GM18951 (cell line): ENCODE data around the gene CHRNA9.

ENCODE experiments used
- POLR2A ChIP-seq: IDR thresholded peaks from 4 replicates; pipeline ENCODE4 v1.6.1; 2011; ENCODE audit warnings: mild to moderate bottlenecking; ENCODE audit not compliant: insufficient read length, insufficient read depth; ENCODE audit errors: extremely low read depth
- in situ Hi-C: fragments of 300-500 bp; cut with MboI; formaldehyde crosslinking; loops from one replicate; pipeline ENCODE4 v1.12.0; 2022; ENCODE audit warnings: low sequenced_read_pairs, mixed read lengths, inconsistent platforms; ENCODE audit not compliant: unreplicated experiment

The CHRNA9 gene

GRCh38 chr4:40394236-40394635 lies 59.1 kb downstream of the CHRNA9 start:
- no peak for TF ChIP-seq POLR2A

GRCh38 chr4:40395166-40395900 lies 60.2 kb downstream of the CHRNA9 start:
- in situ Hi-C loops: no loop called here
- TF ChIP-seq POLR2A: no peak

More at GRCh38 chr4:40394236-40394635, 59.1 kb downstream of the CHRNA9 start:
- in situ Hi-C loops: no loop called here

- no peak for TF ChIP-seq POLR2A
- in situ Hi-C loops: no loop called here
Measured at GRCh38 chr4:40395908-40396793, 61.0 kb downstream of the CHRNA9 start.

DNA sequence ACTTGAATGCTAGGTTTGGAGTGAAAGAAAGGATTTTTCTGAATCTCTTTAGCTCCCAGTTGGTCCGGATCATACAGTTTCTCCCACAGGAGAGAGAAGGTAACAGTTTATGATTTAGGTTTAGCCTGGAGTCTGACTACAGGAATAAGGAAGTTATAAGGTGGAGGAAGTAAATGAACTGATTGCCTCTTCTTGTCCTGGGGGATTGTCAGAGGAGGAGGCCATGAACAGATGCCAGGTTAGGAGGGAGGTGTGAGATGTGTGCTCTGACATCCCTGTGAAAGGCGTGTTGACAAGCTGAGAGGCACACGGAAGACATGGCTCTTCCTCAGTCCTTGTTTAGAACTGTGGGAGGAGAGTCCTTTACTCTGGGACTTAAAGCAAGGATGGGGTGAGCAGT lies 64.4 kb downstream of the CHRNA9 start:
- no peak for TF ChIP-seq POLR2A
- in situ Hi-C loops: no loop called here

DNA sequence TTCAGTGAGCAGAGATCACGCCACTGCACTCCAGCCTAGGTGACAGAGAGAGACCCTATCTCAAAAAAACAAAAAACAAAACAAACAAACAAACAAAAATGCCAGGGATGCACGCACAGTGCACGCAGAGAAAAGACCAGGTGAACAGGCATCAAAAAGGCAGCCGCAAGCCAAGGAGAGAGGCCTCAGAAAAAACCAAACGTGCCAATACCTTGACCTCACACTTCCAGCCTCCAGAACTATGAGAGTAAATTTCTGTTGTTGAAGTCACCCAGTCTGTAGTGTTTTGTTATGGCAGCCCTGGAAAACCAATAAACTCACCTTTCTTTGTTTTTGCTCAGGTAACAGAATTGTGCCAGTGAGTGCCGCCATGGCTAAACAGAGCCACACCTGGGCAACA lies 66.0 kb downstream of the CHRNA9 start:
- TF ChIP-seq POLR2A: no peak

GRCh38 chr4:40401631-40402030 lies 66.5 kb downstream of the CHRNA9 start:
- TF ChIP-seq POLR2A: no peak

More for the DNA sequence above, 66.0 kb downstream of the CHRNA9 start:
- in situ Hi-C loops: no loop called here

DNA sequence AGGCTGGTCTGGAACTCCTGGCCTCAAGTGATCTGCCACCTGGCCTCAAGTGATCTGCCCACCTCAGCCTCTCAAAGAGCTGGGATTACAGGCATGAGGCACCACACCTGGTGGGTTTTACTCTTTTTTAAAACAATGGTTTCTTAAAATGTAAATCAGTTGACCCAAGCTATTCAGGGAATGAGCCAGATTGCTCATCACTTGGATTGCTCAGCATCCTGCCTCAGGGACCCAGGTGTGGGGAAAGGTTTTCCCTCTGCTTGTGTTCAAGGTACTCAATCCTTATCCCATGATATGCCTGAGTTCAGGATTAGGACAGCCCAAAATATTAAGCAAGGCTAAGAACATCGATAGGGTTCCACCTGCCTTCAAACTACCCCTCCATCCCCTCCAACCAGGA lies 67.4 kb downstream of the CHRNA9 start:
- in situ Hi-C loops: no loop called here
- TF ChIP-seq POLR2A: no peak

More at GRCh38 chr4:40401631-40402030, 66.5 kb downstream of the CHRNA9 start:
- in situ Hi-C loops: no loop called here

GRCh38 chr4:40403081-40403480 lies 67.9 kb downstream of the CHRNA9 start:
- no peak for TF ChIP-seq POLR2A
- in situ Hi-C loops: no loop called here
